Brain microvascular endothelial cell (primary cell): ENCODE measurements around the gene OR6B2.

ENCODE experiments used
- DNase-seq: peaks from one replicate; pipeline ENCODE4 v3.0.0-alpha.2; 2020
- H3K27ac ChIP-seq: fragments of 250-450 bp; sonication (Bioruptor Pico); 2 replicates; pipeline ENCODE4 v1.5.1; 2020; ENCODE audit warnings: mild to moderate bottlenecking, moderate library complexity
- H3K27me3 ChIP-seq: fragments of 250-450 bp; sonication (Bioruptor Pico); replicated peaks from 2 replicates; pipeline ENCODE4 v1.5.1; 2020; ENCODE audit warnings: mild to moderate bottlenecking
- H3K36me3 ChIP-seq: fragments of 250-450 bp; sonication (Bioruptor Pico); replicated peaks from 2 replicates; pipeline ENCODE4 v1.5.1; 2020; ENCODE audit warnings: mild to moderate bottlenecking
- H3K4me3 ChIP-seq: 2 replicates; pipeline ENCODE4 v1.5.1; 2011; ENCODE audit warnings: low read depth, mild to moderate bottlenecking, control low read depth, low read length, moderate library complexity
- CTCF ChIP-seq: IDR thresholded peaks from 2 replicates; pipeline ENCODE4 v1.5.1; 2011; ENCODE audit warnings: low read depth, mild to moderate bottlenecking, moderate library complexity, low read length, control low read depth, inconsistent platforms; ENCODE audit errors: missing control alignments
- in situ Hi-C: cut with HindIII; loops from 2 replicates; pipeline ENCODE4 v1.10.0; 2017; ENCODE audit warnings: low sequenced_read_pairs, low pct_ligation_motif_present

Gene OR6B2

GRCh38 chr2:239985356-239985755 is 44.9 kb downstream of the OR6B2 start:
- TF ChIP-seq CTCF = no peak
- Histone ChIP-seq H3K27ac (no peak overlapping the region), H3K27me3 (no peaks in the 10 kb centered on the region), H3K36me3 (peaks cover 3% of the 10 kb centered on the region), H3K4me3 (no peak overlapping the region)
- in situ Hi-C loops = no loop called here
- DNase-seq = no peak

GRCh38 chr2:239984421-239985194 is 45.6 kb downstream of the OR6B2 start:
- no peak for TF ChIP-seq CTCF
- Histone ChIP-seq H3K27me3 (no peaks in the 10 kb centered on the region), H3K27ac (no peak overlapping the region), H3K36me3 (peaks cover 3% of the 10 kb centered on the region), H3K4me3 (no peak overlapping the region)
- in situ Hi-C loops = no loop called here
- no peak for DNase-seq

GRCh38 chr2:239983004-239983778 is 47.0 kb downstream of the OR6B2 start:
- Histone ChIP-seq H3K27ac (no peak overlapping the region), H3K4me3 (no peak overlapping the region), H3K36me3 (peaks cover 3% of the 10 kb centered on the region), H3K27me3 (no peaks in the 10 kb centered on the region)
- TF ChIP-seq CTCF = no peak
- in situ Hi-C loops = no loop called here
- DNase-seq = no peak
